Muscle of leg (tissue), 11 donors: ENCODE results near the gene HIGD1B. TPM values are rescaled to one million over a fixed set of nuclear protein-coding genes. Genes with fewer than 3 reads are reported as not detected.
A peak's percentile ranks its signal among the peaks of the same experiment; 100 is the strongest.

Experiments
- DNase-seq: peaks from one replicate; pipeline ENCODE4 v3.0.0; 2013
- H3K27ac ChIP-seq: one replicate; pipeline ENCODE4 v1.5.1; 2013; ENCODE audit warnings: mild to moderate bottlenecking, low read length, control low read depth
- H3K27me3 ChIP-seq: one replicate; pipeline ENCODE4 v1.6.1; 2013; ENCODE audit warnings: low read length; ENCODE audit not compliant: control insufficient read depth, insufficient read depth
- H3K36me3 ChIP-seq: one replicate; pipeline ENCODE4 v1.6.1; 2013; ENCODE audit warnings: low read length; ENCODE audit not compliant: control insufficient read depth, insufficient read depth
- H3K4me1 ChIP-seq: one replicate; pipeline ENCODE4 v1.6.1; 2013; ENCODE audit warnings: low read length; ENCODE audit not compliant: control insufficient read depth, insufficient read depth
- H3K4me3 ChIP-seq: one replicate; pipeline ENCODE4 v1.5.1; 2013; ENCODE audit warnings: low read length, control low read depth
- H3K9me3 ChIP-seq: replicated peaks from 2 replicates; pipeline ENCODE4 v1.6.1; 2013; ENCODE audit warnings: low read depth, low read length; ENCODE audit not compliant: control insufficient read depth
- WGBS: methylation state at CpG from one replicate; pipeline ENCODE4 v1.1.5; 2013; ENCODE audit warnings: missing lambda C conversion rate; ENCODE audit not compliant: insufficient coverage; 5-methylcytosine and 5-hydroxymethylcytosine counted together
- polyA plus RNA-seq, 8 donors: library from polyadenylated mRNA; unstranded; fragments of 120-200 nt; gene quantifications; one replicate each; pipeline versions ENCODE4 v1.2.1 to v1.2.3, GENCODE V29; 2013; ENCODE audit warnings: inconsistent platforms in 1 of 8, low replicate concordance in 1 of 8; ENCODE audit not compliant: insufficient read length in 8 of 8, insufficient read depth in 1 of 8
- total RNA-seq: library from RNA; stranded (reverse); fragments of 120-200 nt; gene quantifications from one replicate; pipeline ENCODE4 v1.2.4, GENCODE V29; 2013

HIGD1B gene
- total and polyA plus RNA-seq, 9 donors = 3.4 to 6.6 (median 4.2) TPM

DNA sequence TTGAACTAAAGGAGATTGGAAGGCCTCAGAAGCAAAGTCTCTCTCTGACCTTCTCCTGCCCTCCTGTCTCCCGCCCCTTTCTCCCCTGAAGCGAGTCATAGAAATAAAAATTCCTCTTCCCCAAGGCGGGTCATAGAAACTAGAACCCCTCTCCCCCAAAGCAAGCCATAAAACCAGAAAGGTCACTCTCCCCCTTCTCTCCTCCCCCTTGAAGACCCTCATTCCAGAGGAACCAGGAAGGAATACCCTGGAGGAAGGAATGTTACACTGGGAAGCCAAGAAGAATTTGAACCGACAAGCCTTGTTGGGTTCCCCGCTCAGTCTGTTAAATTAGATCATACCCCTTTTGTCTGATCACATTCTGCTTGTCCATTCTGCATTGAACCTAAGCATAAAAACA, 14.9 kb upstream of the HIGD1B start:
- no CpG with 5 or more reads among the region's 5 CpGs for WGBS
- Histone ChIP-seq H3K4me3 (no peak overlapping the region), H3K9me3 (no peaks in the 10 kb centered on the region), H3K4me1 (peaks cover 6% of the 10 kb centered on the region), H3K27me3 (peaks cover 2% of the 10 kb centered on the region), H3K27ac (no peak overlapping the region), H3K36me3 (no peaks in the 10 kb centered on the region)
- no peak for DNase-seq

DNA sequence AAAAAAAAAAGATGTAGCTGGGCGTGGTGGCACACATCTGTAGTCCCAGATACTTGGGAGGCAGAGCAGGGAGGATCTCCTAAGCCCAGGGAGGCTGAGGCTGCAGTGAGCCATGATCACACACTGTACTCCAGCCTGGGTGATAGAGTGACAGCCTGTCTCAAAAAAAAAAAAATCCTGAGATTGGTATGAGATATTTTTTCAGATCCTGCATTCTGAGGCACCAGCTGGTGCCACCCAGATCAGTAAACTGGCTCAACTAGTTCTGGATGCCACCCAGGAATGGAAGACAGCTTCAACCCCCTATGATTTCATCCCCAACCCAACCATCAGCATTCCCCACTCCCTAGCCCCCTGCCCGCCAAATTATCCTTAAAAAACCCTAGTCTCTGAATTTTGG, 10.5 kb upstream of the HIGD1B start:
- no peak for DNase-seq

DNA sequence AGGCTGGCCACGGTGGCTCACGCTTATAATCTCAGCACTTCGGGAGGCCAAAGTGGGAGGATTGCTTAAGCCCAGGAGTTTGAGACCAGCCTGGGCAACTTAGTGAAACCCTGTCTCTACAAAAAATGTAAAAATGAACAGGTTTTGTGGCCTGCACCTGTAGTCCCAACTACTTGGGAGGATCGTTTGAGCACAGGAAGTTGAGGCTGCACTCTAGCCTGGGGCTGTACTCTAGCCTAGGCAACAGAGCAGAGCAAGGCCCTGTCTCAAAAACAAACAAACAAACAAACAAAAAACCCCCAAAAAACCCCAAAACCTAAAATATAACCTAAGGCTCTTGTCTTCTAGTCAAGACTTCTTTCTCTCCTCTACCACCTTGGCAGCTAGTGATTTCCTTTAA, 7.4 kb upstream of the HIGD1B start:
- H3K27ac ChIP-seq = no peak overlapping the region
- peaks cover 11% of the 10 kb centered on the region for H3K4me1 ChIP-seq
- 91% methylated on average over 3 of the region's 4 CpGs for WGBS
- no peak for DNase-seq
- no peaks in the 10 kb centered on the region for H3K9me3 ChIP-seq
- no peaks in the 10 kb centered on the region for H3K36me3 ChIP-seq
- no peak overlapping the region for H3K4me3 ChIP-seq
- no peaks in the 10 kb centered on the region for H3K27me3 ChIP-seq

More for the DNA sequence above, 10.5 kb upstream of the HIGD1B start:
- H3K36me3 ChIP-seq = no peaks in the 10 kb centered on the region
- no peaks in the 10 kb centered on the region for H3K4me1 ChIP-seq
- H3K9me3 ChIP-seq = no peaks in the 10 kb centered on the region
- no CpG with 5 or more reads among the region's 2 CpGs for WGBS
- no peaks in the 10 kb centered on the region for H3K27me3 ChIP-seq
- H3K27ac ChIP-seq = no peak overlapping the region
- H3K4me3 ChIP-seq = no peak overlapping the region

DNA sequence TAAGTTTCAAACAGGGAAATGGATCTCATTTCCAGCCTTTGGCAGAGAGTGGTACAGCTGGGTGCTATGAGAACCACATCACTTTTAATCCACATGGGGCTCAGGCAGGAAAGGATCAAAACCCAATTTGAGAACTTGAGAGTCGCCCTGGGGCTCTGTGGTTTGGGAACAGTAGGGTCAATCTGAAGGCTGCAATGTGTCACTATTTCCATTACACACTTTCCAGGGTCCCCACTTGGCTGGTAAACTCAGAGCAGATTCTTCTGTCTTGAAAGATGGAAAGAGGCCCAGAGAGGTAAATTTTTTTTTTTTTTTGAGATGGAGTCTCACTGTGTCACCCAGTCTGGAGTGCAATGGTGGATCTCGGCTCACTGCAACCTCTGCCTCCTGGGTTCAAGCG, 6.7 kb upstream of the HIGD1B start:
- DNase-seq = peak; percentile 54
- Histone ChIP-seq H3K27me3 (no peaks in the 10 kb centered on the region), H3K36me3 (no peaks in the 10 kb centered on the region), H3K4me1 (peaks cover 11% of the 10 kb centered on the region), H3K9me3 (no peaks in the 10 kb centered on the region), H3K4me3 (no peak overlapping the region), H3K27ac (no peak overlapping the region)
- WGBS = 77% methylated on average over 2 of the region's 3 CpGs

DNA sequence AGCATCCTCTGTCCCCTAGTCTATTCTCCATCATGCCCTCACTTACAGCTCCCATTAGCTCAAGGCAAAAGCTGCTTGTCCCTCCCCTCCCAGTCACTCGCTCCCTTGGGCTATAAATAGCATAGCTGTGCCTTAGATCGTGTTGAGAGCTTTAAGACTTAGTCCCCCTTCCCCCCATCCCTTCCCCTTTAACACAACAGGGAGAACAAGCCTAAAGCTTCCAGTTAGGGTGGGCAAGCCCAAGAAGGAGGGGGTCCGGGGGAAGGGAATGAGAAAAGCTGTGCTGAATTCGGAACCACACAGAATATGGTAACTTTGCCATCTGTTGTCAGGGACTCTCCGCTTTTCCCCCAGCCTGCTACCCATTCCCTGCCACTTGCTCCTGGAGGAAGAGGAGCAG, 4.9 kb upstream of the HIGD1B start:
- no peaks in the 10 kb centered on the region for H3K9me3 ChIP-seq
- no peaks in the 10 kb centered on the region for H3K36me3 ChIP-seq
- H3K4me1 ChIP-seq = peaks cover 17% of the 10 kb centered on the region
- 80% methylated on average over 1 of the region's 5 CpGs for WGBS
- peak overlapping the region; percentile 62 for H3K27ac ChIP-seq
- no peak overlapping the region for H3K4me3 ChIP-seq
- H3K27me3 ChIP-seq = no peaks in the 10 kb centered on the region
- peak; percentile 60 for DNase-seq

DNA sequence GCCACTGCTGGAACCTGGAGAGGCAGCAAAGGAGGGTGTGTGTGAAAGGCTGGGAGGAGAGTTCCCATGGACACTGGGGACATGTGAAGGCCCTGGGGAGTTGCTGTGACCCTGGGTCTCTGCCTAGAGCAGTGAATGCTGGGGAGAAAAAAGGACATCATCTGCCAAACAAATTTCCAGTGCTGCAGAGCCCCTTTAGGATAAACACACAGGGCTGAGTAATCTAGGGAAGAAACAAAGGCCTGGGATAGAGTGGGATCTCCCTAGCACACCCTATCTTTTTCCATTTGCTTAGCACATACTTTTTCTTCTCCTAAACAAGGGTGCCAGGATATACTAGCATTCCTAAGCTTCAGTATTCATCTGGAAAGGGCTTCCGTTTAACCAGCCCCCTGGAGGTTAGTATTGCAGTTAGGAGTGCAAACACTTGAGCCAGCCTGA, 3.3 kb upstream of the HIGD1B start:
- H3K4me1 ChIP-seq = peaks cover 27% of the 10 kb centered on the region
- no peaks in the 10 kb centered on the region for H3K9me3 ChIP-seq
- peak overlapping the region; percentile 22 for H3K27ac ChIP-seq
- H3K36me3 ChIP-seq = peaks cover 3% of the 10 kb centered on the region
- WGBS = no CpG with 5 or more reads among the region's 1 CpG
- no peaks in the 10 kb centered on the region for H3K27me3 ChIP-seq
- no peak overlapping the region for H3K4me3 ChIP-seq
- DNase-seq = peak; percentile 36

DNA sequence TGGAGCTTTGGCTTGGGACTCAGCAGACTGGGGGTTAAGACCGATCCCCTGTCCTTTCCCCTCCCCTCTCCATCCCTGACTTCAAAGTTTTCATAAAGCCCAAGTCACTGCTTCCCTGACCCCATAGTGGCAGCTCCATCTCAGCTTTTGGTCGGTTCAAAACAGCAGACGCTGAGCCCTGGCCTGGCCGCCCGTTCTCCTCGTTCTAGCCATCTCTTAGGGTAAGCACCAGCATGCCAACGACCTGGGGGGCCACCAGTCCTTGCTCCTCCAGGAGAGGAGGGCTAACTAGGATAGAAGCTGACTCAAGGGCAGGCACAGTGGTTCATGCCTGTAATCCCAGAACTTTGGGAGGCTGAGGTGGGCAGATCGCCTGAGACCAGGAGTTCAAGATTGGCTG, 1.5 kb upstream of the HIGD1B start:
- H3K36me3 ChIP-seq = peaks cover 15% of the 10 kb centered on the region
- peaks cover 27% of the 10 kb centered on the region for H3K4me1 ChIP-seq
- no peak overlapping the region for H3K4me3 ChIP-seq
- WGBS = 81% methylated on average over 8 of the region's 8 CpGs
- H3K27me3 ChIP-seq = no peaks in the 10 kb centered on the region
- no peak overlapping the region for H3K27ac ChIP-seq
- no peak for DNase-seq
- H3K9me3 ChIP-seq = no peaks in the 10 kb centered on the region

DNA sequence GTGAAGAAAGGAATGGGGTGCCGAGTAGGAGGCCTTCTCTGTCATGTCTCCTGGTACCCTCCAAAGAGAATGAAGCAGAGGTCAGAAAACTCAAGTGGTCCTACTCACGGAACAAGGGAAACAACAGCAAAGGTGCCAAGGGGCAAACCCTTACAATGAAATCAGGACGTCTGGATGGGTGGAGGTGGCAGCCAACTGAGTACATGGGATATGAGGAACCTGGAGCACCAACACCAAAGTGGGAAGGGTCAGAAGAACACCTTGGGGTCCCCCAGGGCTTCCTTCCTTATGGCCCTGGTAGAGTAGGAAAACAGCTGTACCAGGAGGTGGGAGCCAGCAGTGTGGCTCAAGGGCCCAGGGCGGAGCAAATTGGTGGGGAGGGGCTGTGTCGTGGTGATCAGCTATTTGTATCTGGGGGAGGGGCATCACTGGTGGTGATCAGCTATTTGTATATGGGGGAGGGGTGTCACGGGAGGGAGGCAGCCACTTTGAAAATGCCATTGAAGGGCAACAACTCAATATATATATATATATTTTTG, 643 bp downstream of the HIGD1B start:
- H3K4me1 ChIP-seq = peaks cover 21% of the 10 kb centered on the region
- H3K27me3 ChIP-seq = no peaks in the 10 kb centered on the region
- WGBS = 60% methylated on average over 4 of the region's 6 CpGs
- H3K36me3 ChIP-seq = peaks cover 33% of the 10 kb centered on the region
- H3K9me3 ChIP-seq = no peaks in the 10 kb centered on the region
- no peak overlapping the region for H3K27ac ChIP-seq
- H3K4me3 ChIP-seq = no peak overlapping the region
- no peak for DNase-seq

DNA sequence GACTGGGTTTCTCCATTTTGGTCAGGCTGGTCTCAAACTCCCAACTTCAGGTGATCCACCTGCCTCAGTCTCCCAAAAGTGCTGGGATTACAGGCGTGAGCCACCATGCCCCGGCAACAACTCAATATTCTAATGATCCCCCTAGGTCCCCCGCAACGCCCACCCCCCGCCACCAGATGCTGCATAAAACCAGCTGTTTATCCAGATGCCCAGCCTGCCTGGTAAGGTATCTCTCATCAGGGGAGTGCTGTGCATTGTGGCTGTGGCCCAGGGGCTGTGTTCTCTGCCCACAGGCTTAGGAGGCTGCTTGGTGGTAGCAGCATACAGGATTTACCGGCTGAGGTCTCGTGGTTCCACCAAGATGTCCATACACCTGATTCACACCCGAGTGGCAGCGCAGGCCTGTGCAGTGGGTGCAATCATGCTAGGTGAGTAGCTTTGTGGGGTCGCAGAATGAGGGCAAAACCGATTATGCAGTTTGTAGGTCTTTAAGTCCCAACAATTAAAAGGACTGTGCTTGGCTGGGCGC, 1.3 kb downstream of the HIGD1B start:
- H3K27ac ChIP-seq = no peak overlapping the region
- H3K4me1 ChIP-seq = peaks cover 19% of the 10 kb centered on the region
- no peaks in the 10 kb centered on the region for H3K9me3 ChIP-seq
- no peak overlapping the region for H3K4me3 ChIP-seq
- H3K27me3 ChIP-seq = no peaks in the 10 kb centered on the region
- H3K36me3 ChIP-seq = peaks cover 40% of the 10 kb centered on the region
- WGBS = 90% methylated on average over 9 of the region's 12 CpGs
- no peak for DNase-seq

DNA sequence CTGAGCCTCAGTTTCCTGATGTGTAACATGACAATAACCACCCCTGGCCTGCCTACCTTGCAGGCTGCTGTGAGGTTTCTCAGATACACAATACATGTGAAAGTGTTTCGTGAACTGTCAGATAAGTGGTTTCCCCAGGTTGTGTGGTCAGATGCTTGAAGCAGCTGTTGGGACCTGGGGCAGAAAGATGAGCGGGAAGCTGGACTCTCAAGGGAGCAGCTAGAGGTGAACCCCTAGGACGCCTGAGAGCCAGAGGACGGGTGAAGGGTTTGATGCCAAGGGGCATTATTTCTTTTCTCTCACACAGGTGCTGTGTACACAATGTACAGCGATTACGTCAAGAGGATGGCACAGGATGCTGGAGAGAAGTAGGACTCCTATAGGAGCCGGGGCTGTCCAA, 2.3 kb downstream of the HIGD1B start:
- Histone ChIP-seq H3K9me3 (no peaks in the 10 kb centered on the region), H3K27me3 (no peaks in the 10 kb centered on the region), H3K36me3 (peaks cover 50% of the 10 kb centered on the region), H3K27ac (no peak overlapping the region), H3K4me1 (peaks cover 16% of the 10 kb centered on the region), H3K4me3 (no peak overlapping the region)
- DNase-seq = no peak
- WGBS = 85% methylated on average over 2 of the region's 7 CpGs

DNA sequence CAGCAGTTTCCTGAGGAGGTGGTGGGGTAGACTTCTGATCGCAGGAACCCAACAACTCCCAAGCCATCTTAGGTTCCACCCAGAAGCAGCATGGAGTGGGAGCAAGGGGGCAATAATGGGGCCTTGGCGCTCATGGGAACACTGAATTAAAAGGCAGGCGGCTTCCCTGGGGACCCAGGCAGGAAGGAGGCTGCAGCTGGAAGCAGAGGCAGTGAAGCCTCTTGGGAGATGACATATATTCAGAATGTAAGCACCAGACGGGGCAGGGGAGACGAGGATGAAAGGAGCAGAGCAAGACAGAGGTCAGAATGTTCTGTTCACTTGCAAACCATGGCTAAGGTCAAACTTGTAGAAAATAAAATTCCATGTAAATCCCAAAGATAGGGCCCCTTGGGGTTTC, 2.9 kb downstream of the HIGD1B start:
- Histone ChIP-seq H3K9me3 (no peaks in the 10 kb centered on the region), H3K36me3 (peaks cover 54% of the 10 kb centered on the region), H3K4me3 (no peak overlapping the region), H3K4me1 (peaks cover 16% of the 10 kb centered on the region), H3K27ac (no peak overlapping the region), H3K27me3 (no peaks in the 10 kb centered on the region)
- DNase-seq = peak; percentile 48
- 50% methylated on average over 3 of the region's 5 CpGs for WGBS
